ENCODE measurements around the gene STT3B. TPM values are rescaled to one million over a fixed set of nuclear protein-coding genes. Genes with fewer than 3 reads are reported as not detected.

Gene STT3B
- total and polyA plus RNA-seq, 2 of the 4 experiments (the other 2 are of a cell fraction): 45.5 to 86.4 TPM

DNA sequence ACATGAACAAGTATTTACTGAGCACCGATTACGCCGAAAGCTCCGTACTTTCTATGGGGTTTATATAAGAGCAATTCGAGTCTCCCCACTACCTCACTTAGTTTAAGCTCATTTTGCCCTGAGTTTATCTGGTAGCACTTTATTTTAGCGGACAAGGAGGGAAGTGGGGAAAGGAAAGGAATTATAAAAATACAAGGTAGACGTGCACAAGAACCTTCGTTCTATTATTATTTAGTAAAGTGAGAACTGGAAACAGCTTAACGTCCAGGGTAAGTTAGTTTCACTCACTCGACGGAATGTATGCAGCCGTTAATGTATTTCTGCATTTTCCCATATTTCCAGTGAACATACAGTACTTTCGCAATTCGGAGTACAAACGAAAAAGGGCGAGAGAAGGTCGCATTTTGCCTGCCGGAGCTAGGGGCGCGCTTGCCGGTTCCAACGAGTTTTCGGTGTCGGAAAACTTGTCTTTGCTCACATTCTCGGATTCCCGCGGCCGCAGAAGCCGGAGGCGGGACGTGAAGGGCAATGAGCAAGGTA is 1.2 kb upstream of the STT3B start:
- peak overlapping the region; percentile 65 for H3K23ac ChIP-seq (ENCODE audit: low read depth, low read length)
- H3K27ac ChIP-seq (ENCODE audit: insufficient read depth, low read length): peak overlapping the region; percentile 95
- H4K91ac ChIP-seq (ENCODE audit: insufficient read depth, low read depth, low read length): 0 out of 2 replicates have a peak overlapping the region, but pooled peaks have one; percentile 37
- TF ChIP-seq SMC3 (IDR thresholded peaks at IDR 0.05; ENCODE audit: low read depth, low read length) (no peak), RAD21 (IDR thresholded peaks at IDR 0.05; ENCODE audit: low read length) (0 out of 2 replicates have a peak, but pooled peaks have one; percentile 7), CEBPB (IDR thresholded peaks at IDR 0.05; ENCODE audit: low read depth, low read length) (peak; percentile 79)
- H3K4ac ChIP-seq (ENCODE audit: low read depth, low read length): peak overlapping the region; percentile 59
- H3K36me3 ChIP-seq (ENCODE audit: control insufficient read depth, insufficient read depth, low read length): no peaks in the 10 kb centered on the region
- peaks cover 17% of the 10 kb centered on the region for H4K20me1 ChIP-seq (ENCODE audit: insufficient read depth, low read length)
- H3K27me3 ChIP-seq (ENCODE audit: control insufficient read depth, insufficient read depth, low read length): no peaks in the 10 kb centered on the region
- peak overlapping the region; percentile 74 for H3K4me2 ChIP-seq (ENCODE audit: low read depth, low read length)
- 0 out of 3 replicates have a peak overlapping the region, but pooled peaks have one; percentile 6 for H2BK15ac ChIP-seq (ENCODE audit: low read depth, low read length)
- H2BK20ac ChIP-seq (ENCODE audit: low read depth, low read length): peak overlapping the region; percentile 45
- 0% methylated on average over 9 of the region's 31 CpGs; no CpG with 5 or more reads in 1 of the 2 experiments for WGBS, 2 experiments (ENCODE audit: extremely low coverage in 2 of 2, insufficient read length in 1 of 2)
- H3K9me3 ChIP-seq (ENCODE audit: control insufficient read depth, insufficient read depth, low read length): no peaks in the 10 kb centered on the region
- H3K79me1 ChIP-seq (ENCODE audit: low read depth in 1 of 2, low read length in 2 of 2): peaks cover 0 to 9% of the 10 kb centered on the region in 2 experiments; a peak in 2 of 4 replicates
- dilution Hi-C loops (cut with HindIII; ENCODE audit: low sequenced_read_pairs, unreplicated experiment): no loop called here
- H4K8ac ChIP-seq (ENCODE audit: low read depth in 2 of 2, low read length in 2 of 2): peak overlapping the region; percentile 23 to 36; a peak in 3 of 4 replicates
- peak overlapping the region; percentile 60 for H3K56ac ChIP-seq (ENCODE audit: extremely low read depth, insufficient read depth, low read length)
- peak overlapping the region; percentile 30 for H3K18ac ChIP-seq (ENCODE audit: low read depth, low read length)
- peak overlapping the region; percentile 92 for H2BK5ac ChIP-seq (ENCODE audit: low read depth, low read length, poor library complexity, severe bottlenecking)
- H2AK5ac ChIP-seq (ENCODE audit: low read depth, low read length): no peak overlapping the region
- intact Hi-C loops (cut with micrococcal nuclease): loop anchor here (5.0 to 10.0 kb wide), 4 partner anchors 236 to 759 kb away; no protein-coding TSS in a partner anchor
- H2BK120ac ChIP-seq (ENCODE audit: low read depth, low read length): peak overlapping the region; percentile 26; the same call in 1 of the 2 replicates
- DNase-seq: peak; percentile 12
- POLR2A ChIA-PET (ENCODE audit: unreplicated experiment): no interaction called here
- CTCF ChIA-PET: interaction anchor here (0.7 to 1.3 kb wide), 2 partner anchors 19 to 597 kb away, joined by 3 read pairs; no protein-coding TSS in a partner anchor
- no peaks in the 10 kb centered on the region for H3K9me1 ChIP-seq (ENCODE audit: insufficient read depth, low read length)
- H3K14ac ChIP-seq (replicated peaks; ENCODE audit: low read depth, low read length): peak overlapping the region; percentile 74
- BruUV-seq (replicated peaks): no TSS peak
- peak overlapping the region; percentile 84 for H3K9ac ChIP-seq (ENCODE audit: low read depth, low read length)
- H3K4me3 ChIP-seq (ENCODE audit: insufficient read depth, low read depth, low read length): peak overlapping the region; percentile 77
- in situ Hi-C loops (cut with MboI; ENCODE audit: low sequenced_read_pairs): no loop called here
- H4K5ac ChIP-seq (ENCODE audit: low read depth, low read length): peak overlapping the region; percentile 28
- ATAC-seq (ENCODE audit: low read depth): no peak
- H3K4me1 ChIP-seq (ENCODE audit: control insufficient read depth, insufficient read depth, low read length): no peaks in the 10 kb centered on the region
- peak overlapping the region; percentile 49 for H2AK9ac ChIP-seq (replicated peaks; ENCODE audit: low read depth, low read length, poor library complexity)
- H2AFZ ChIP-seq (replicated peaks; ENCODE audit: low read length, poor library complexity): peak overlapping the region; percentile 96
